Colonic mucosa (tissue), 4 donors: Measurements from ENCODE around the gene AGAP1. TPM values are rescaled to one million over a fixed set of nuclear protein-coding genes. Genes with fewer than 3 reads are reported as not detected.

Experiments
- DNase-seq: peaks from one replicate; pipeline ENCODE4 v3.0.0-alpha.2; 2020
- H3K27ac ChIP-seq: fragments of 200-600 bp; one replicate; pipeline ENCODE4 v1.8.0; 2021
- H3K27me3 ChIP-seq: fragments of 200-600 bp; one replicate; pipeline ENCODE4 v1.8.0; 2021
- H3K36me3 ChIP-seq: fragments of 200-600 bp; one replicate; pipeline ENCODE4 v1.8.0; 2021
- H3K4me1 ChIP-seq: fragments of 200-600 bp; one replicate; pipeline ENCODE4 v1.8.0; 2021; ENCODE audit warnings: mild to moderate bottlenecking
- H3K4me3 ChIP-seq: fragments of 200-600 bp; one replicate; pipeline ENCODE4 v1.8.0; 2021
- H3K9ac ChIP-seq, 2 donors: one replicate each; pipeline ENCODE4 v1.7.0; 2013; ENCODE audit warnings: control low read depth in 2 of 2, low read depth in 2 of 2, low read length in 2 of 2
- H3K9me3 ChIP-seq: fragments of 200-600 bp; one replicate; pipeline ENCODE4 v1.8.0; 2021
- intact Hi-C: fragments of 100-400 bp; cut with DNase I; formaldehyde crosslinking; loops from one replicate; pipeline ENCODE4 v1.14.1; 2022
- total RNA-seq, 2 donors: library from RNA; stranded (reverse); fragmentation: NEBNext Ultra II Directional in 1 of 2; extraction: Animal tissue kit (Norgen Biotek cat#: 25700) in 1 of 2; gene quantifications; one replicate each; pipeline ENCODE4 v1.2.1, GENCODE V29; 2021
- TF ChIP-seq, protein P1 (sequence below): fragments of 200-600 bp; IDR thresholded peaks from one replicate; pipeline ENCODE4 v1.8.0; 2022; ENCODE audit warnings: antibody characterized with exemption, mild to moderate bottlenecking
- donor health status: healthy.
- donor health status: DM: no; HTN: no; CAD: no.
- donor health status: DM: no; HTN: no; CAD: no.

Gene AGAP1
- total RNA-seq, 2 donors from 2014 or later = 62.1 to 62.9 TPM

DNA sequence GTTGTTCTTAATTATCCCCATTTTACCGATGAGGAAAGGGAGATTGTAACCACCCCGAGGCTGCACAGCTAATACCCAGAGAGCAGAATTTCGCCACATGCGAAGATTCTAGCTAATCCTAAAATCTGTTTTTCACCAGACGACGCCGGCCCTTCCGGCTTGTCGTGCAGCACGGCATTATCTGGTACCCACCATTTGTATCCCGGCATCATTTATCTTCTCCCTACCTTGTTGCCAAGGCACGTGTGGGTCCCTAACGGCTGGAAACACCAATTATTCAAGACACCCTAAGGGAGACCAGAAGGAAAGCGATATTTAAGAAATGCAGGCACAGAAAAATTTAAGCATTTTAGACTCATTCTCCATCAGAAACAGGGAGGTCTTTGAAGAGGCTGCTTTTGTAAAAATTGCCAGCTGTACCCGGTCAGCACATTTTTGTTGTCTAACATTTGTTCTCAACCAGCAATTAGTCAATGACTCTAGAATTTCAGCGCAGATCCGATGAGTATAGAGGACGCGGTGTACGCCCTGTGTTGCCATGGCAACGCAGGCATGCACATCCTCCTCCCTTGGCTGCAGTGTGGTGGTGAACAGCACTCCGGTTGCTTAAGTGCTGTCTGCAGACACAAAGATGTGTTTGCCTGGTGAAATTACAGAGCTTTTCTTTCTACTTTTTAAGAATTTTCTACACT lies 111.6 kb downstream of the AGAP1 start:
- H3K4me3 ChIP-seq = no peak overlapping the region
- TF ChIP-seq, protein P1, sequence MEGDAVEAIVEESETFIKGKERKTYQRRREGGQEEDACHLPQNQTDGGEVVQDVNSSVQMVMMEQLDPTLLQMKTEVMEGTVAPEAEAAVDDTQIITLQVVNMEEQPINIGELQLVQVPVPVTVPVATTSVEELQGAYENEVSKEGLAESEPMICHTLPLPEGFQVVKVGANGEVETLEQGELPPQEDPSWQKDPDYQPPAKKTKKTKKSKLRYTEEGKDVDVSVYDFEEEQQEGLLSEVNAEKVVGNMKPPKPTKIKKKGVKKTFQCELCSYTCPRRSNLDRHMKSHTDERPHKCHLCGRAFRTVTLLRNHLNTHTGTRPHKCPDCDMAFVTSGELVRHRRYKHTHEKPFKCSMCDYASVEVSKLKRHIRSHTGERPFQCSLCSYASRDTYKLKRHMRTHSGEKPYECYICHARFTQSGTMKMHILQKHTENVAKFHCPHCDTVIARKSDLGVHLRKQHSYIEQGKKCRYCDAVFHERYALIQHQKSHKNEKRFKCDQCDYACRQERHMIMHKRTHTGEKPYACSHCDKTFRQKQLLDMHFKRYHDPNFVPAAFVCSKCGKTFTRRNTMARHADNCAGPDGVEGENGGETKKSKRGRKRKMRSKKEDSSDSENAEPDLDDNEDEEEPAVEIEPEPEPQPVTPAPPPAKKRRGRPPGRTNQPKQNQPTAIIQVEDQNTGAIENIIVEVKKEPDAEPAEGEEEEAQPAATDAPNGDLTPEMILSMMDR = no peak
- H3K27me3 ChIP-seq = no peaks in the 10 kb centered on the region
- no peaks in the 10 kb centered on the region for H3K4me1 ChIP-seq
- H3K36me3 ChIP-seq = no peaks in the 10 kb centered on the region
- H3K9me3 ChIP-seq = no peaks in the 10 kb centered on the region
- intact Hi-C loops = no loop called here
- no peak overlapping the region for H3K27ac ChIP-seq
- no peak overlapping the region for H3K9ac ChIP-seq
- peak; percentile 38 for DNase-seq

DNA sequence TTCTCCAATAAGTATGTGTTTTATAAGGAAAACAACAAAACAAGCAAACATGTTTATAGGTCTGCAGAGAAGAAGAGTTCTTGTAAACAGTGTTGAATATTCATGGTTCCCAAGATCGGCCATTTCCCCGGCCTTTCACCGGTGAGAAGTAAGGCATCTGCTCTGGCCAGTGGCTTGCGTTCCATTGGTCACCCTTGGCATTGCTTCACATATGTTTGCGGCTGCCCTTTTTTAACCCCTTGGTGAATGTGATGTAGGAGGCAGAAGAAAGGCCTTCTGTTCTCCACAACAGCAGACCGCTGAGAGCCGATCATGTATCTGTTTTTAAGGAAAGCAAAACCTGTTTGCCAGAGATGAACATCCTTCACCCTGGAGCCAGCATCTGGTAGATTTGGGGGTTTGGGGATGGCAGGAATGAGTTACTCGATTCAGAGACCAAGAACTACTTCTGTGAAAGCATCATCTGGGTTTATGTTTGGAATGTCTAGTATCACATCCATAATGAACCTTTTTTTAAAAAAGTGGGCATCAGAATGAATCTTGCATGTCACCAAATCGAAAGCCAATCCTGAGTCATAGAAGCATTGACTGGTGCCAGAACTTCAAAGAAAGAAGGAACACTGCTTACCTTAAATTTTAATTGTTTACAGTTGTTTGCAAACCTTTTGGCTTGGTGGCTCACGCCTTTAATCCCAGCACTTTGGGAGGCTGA lies 112.3 kb downstream of the AGAP1 start:
- H3K4me1 ChIP-seq = no peaks in the 10 kb centered on the region
- DNase-seq = no peak
- no peak overlapping the region for H3K4me3 ChIP-seq
- intact Hi-C loops = no loop called here
- H3K27me3 ChIP-seq = no peaks in the 10 kb centered on the region
- H3K36me3 ChIP-seq = no peaks in the 10 kb centered on the region
- TF ChIP-seq, protein P1 = no peak
- no peak overlapping the region for H3K9ac ChIP-seq
- H3K9me3 ChIP-seq = no peaks in the 10 kb centered on the region
- no peak overlapping the region for H3K27ac ChIP-seq

DNA sequence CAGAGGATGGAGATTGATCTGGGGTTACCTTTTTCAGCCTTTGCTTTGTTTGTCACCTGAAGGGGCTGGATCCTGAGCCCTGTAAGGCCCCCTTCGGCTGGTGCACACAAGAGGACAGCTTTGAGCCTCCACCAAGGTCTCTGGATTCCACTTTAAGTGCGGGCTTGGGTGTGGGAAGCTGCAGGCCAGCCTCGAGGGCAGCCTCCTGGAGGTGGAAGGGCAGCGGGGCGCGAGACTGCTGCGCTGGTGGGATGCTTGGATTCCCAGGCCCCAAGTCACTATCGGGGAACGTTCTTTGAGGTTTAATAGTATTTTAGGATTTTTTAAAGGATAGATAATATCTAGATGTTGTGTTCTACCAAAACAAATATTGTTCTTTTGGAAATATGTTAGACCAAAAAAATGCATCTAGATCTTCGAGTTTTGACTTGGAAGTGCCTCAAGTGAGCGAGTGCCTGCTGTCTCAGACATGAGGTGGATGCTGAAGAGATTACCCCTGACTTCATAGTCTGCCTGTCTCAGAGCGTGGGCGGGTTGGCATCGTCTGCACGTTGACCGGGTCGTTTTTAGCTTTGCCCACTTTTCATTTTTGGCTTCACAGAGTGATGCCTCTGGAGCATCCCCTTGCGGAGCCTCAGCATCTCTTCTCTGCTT lies 113.8 kb downstream of the AGAP1 start:
- Histone ChIP-seq H3K27me3 (no peaks in the 10 kb centered on the region), H3K4me1 (no peaks in the 10 kb centered on the region), H3K9ac (no peak overlapping the region), H3K27ac (no peak overlapping the region), H3K36me3 (no peaks in the 10 kb centered on the region), H3K9me3 (no peaks in the 10 kb centered on the region), H3K4me3 (no peak overlapping the region)
- intact Hi-C loops = no loop called here
- no peak for DNase-seq
- TF ChIP-seq, protein P1 = no peak

DNA sequence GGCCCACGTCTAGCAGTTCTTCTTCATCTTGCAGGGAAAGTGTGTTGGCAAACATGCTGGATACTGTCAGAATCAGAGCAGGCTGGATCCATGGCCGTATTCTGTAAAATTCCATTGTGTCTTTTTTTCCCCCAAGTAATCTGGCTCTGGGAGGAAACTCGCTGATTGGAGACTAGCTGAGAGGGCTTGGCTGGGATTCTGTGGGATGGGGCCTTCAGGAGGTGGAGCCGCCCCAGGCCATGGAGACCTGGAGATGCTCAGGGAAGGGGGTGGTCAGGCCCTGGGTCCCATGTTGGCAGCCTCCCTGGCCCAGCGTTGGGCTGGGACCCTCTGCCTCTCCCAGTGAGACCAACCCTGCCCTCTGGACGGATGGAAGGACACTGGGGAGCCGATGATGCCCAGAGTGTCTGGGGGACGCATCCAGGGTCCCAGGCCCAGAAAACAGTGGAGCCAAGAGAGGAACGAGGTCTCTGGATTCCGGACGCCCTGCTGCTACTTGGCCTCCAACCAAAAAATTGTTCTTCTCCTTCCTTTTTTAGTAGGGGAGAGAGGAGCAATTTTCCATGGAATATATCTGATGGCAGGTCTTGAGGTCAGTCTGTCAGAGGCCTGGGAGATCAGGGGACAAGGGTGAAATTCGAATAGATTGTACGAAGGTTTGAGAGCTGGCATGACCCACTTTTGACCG lies 114.5 kb downstream of the AGAP1 start:
- no peak overlapping the region for H3K27ac ChIP-seq
- DNase-seq = no peak
- no peaks in the 10 kb centered on the region for H3K9me3 ChIP-seq
- H3K27me3 ChIP-seq = no peaks in the 10 kb centered on the region
- intact Hi-C loops = no loop called here
- TF ChIP-seq, protein P1 = no peak
- no peak overlapping the region for H3K9ac ChIP-seq
- H3K4me1 ChIP-seq = no peaks in the 10 kb centered on the region
- no peak overlapping the region for H3K4me3 ChIP-seq
- no peaks in the 10 kb centered on the region for H3K36me3 ChIP-seq

DNA sequence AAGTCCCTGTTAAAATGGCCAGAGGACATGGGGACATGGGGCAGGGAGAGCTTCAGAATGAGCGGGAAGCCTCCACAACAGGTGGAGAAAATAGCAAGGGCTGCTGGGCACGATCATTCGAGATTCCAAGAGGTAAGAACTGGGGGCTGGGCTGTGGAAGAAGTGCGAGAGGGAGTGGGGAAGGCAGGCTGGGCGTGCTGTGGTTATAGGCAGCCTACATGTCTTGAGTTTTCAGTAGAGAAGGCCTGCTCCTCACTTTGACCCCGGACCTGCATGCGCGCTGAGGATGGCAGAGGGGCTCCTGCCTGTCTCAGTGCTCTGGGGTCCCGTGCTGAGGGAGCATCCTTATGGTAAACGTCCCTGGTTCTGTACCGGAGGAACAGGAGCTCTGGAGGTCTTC lies 115.5 kb downstream of the AGAP1 start:
- Histone ChIP-seq H3K4me3 (no peak overlapping the region), H3K36me3 (no peaks in the 10 kb centered on the region), H3K4me1 (no peaks in the 10 kb centered on the region), H3K27ac (no peak overlapping the region), H3K27me3 (no peaks in the 10 kb centered on the region), H3K9ac (no peak overlapping the region), H3K9me3 (no peaks in the 10 kb centered on the region)
- no peak for DNase-seq
- TF ChIP-seq, protein P1 = no peak
- intact Hi-C loops = no loop called here
